ENCODE measurements around the gene ELF4. TPM values are rescaled to one million over a fixed set of nuclear protein-coding genes. Genes with fewer than 3 reads are reported as not detected.
A peak's percentile ranks its signal among the peaks of the same experiment; 100 is the strongest.

The ELF4 gene
- total and polyA plus RNA-seq, 9 of the 15 experiments (the other 6 are each of a cell fraction or from before 2014, with no cell fraction given), result 5.9 to 55.8 (median 25.2) TPM

GRCh38 chrX:130110379-130111219 lies at the start of gene ELF4 (continued):
- TF ChIP-seq SMAD4 (CRISPR knock-in tag; conservative IDR thresholded peaks at IDR 0.05) (peak; percentile 36; the same call in 1 of the 2 replicates), L3MBTL2 (IDR thresholded peaks at IDR 0.05) (no peak), FOXA3 (CRISPR knock-in tag; conservative IDR thresholded peaks at IDR 0.05 in 1 of 2, IDR thresholded peaks at IDR 0.05 in 1 of 2) (no peak), KLF16 (IDR thresholded peaks at IDR 0.05) (no peak), SPI1 (IDR thresholded peaks at IDR 0.05; ENCODE audit: borderline replicate concordance, low read depth, low read length) (peak; percentile 81), HMGN3 (IDR thresholded peaks at IDR 0.05; ENCODE audit: borderline replicate concordance, extremely low read depth, insufficient read length, low read depth, low read length) (no peak), MCM5 (IDR thresholded peaks at IDR 0.05; ENCODE audit: low read depth) (no peak), ZFPM2 (CRISPR knock-in tag; IDR thresholded peaks at IDR 0.05) (no peak), CTCFL (IDR thresholded peaks at IDR 0.05; ENCODE audit: borderline replicate concordance, insufficient read depth, low read depth, low read length, poor library complexity, severe bottlenecking) (no peak), CCNT2 (IDR thresholded peaks at IDR 0.05; ENCODE audit: borderline replicate concordance, extremely low read depth, insufficient read length, low read depth, low read length) (peak; percentile 36), TAF15 (IDR thresholded peaks at IDR 0.05; ENCODE audit: low read depth, low read length) (no peak), GATAD2B (IDR thresholded peaks at IDR 0.05; ENCODE audit: borderline replicate concordance) (peak; percentile 40; the same call in 1 of the 2 replicates), PHF21A (IDR thresholded peaks at IDR 0.05; ENCODE audit: borderline replicate concordance, low read depth) (no peak), CEBPB (tag; IDR thresholded peaks at IDR 0.05) (no peak), POLR2A (conservative IDR thresholded peaks at IDR 0.05) (0 out of 2 replicates have a peak, but pooled peaks have one; percentile 41), PHF8 (IDR thresholded peaks at IDR 0.05; ENCODE audit: borderline replicate concordance, low read length) (peak; percentile 50; the same call in 1 of the 2 replicates), THAP12 (CRISPR knock-in tag; IDR thresholded peaks at IDR 0.05) (peak; percentile 71; the same call in 1 of the 2 replicates), FOXJ2 (tag; IDR thresholded peaks at IDR 0.05) (no peak), TAF1 (IDR thresholded peaks at IDR 0.05; ENCODE audit: control insufficient read depth, extremely low read depth, insufficient read depth, low read length, severe bottlenecking) (peak; percentile 65), ELF1 (tag; IDR thresholded peaks at IDR 0.05) (no peak), ZBTB17 (CRISPR knock-in tag; IDR thresholded peaks at IDR 0.05) (no peak)
- TF ChIP-seq, protein P1, sequence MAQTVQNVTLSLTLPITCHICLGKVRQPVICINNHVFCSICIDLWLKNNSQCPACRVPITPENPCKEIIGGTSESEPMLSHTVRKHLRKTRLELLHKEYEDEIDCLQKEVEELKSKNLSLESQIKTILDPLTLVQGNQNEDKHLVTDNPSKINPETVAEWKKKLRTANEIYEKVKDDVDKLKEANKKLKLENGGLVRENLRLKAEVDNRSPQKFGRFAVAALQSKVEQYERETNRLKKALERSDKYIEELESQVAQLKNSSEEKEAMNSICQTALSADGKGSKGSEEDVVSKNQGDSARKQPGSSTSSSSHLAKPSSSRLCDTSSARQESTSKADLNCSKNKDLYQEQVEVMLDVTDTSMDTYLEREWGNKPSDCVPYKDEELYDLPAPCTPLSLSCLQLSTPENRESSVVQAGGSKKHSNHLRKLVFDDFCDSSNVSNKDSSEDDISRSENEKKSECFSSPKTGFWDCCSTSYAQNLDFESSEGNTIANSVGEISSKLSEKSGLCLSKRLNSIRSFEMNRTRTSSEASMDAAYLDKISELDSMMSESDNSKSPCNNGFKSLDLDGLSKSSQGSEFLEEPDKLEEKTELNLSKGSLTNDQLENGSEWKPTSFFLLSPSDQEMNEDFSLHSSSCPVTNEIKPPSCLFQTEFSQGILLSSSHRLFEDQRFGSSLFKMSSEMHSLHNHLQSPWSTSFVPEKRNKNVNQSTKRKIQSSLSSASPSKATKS (CRISPR knock-in tag; IDR thresholded peaks at IDR 0.05), result no peak

Data from K562 (cell line).